ENCODE results near the gene C10orf90. TPM values are rescaled to one million over a fixed set of nuclear protein-coding genes. Genes with fewer than 3 reads are reported as not detected.

The C10orf90 gene
- total RNA-seq, 1 experiment from 2014 or later = 0.18 TPM

- no peak for DNase-seq
- peaks cover 5% of the 10 kb centered on the region for H3K4me1 ChIP-seq (ENCODE audit: insufficient read depth, low read length)
- H3K9ac ChIP-seq (ENCODE audit: low read length) = no peak overlapping the region
- H3F3A ChIP-seq (ENCODE audit: low read length, unreplicated experiment) = no peaks in the 10 kb centered on the region
- no peaks in the 10 kb centered on the region for H3K9me3 ChIP-seq (ENCODE audit: low read length)
- no peak overlapping the region for H3K4me3 ChIP-seq (ENCODE audit: low read length)
- H3K27me3 ChIP-seq (ENCODE audit: low read length) = no peaks in the 10 kb centered on the region
- H2AFZ ChIP-seq (ENCODE audit: low read length) = no peak overlapping the region
- CTCF ChIA-PET = no interaction called here
- no peak overlapping the region for H3K4me2 ChIP-seq (ENCODE audit: low read length)
- H3K36me3 ChIP-seq (ENCODE audit: low read depth, low read length) = no peaks in the 10 kb centered on the region
- intact Hi-C loops (cut with micrococcal nuclease) = no loop called here
- no peak for ATAC-seq
- no peaks in the 10 kb centered on the region for H3K9me2 ChIP-seq (replicated peaks; ENCODE audit: low read length)
- TF ChIP-seq EZH2phosphoT487 (IDR thresholded peaks at IDR 0.05; ENCODE audit: borderline replicate concordance, low read length) (no peak), CTCF (conservative IDR thresholded peaks at IDR 0.05; ENCODE audit: low read depth, low read length) (no peak), EZH2 (IDR thresholded peaks at IDR 0.05; ENCODE audit: low read length, unreplicated experiment) (no peak)
- H3K27ac ChIP-seq (ENCODE audit: low read length) = no peak overlapping the region
- no peaks in the 10 kb centered on the region for H3K79me2 ChIP-seq (ENCODE audit: low read length)
- POLR2A ChIA-PET (ENCODE audit: unreplicated experiment) = no interaction called here
- no peaks in the 10 kb centered on the region for H4K20me1 ChIP-seq (ENCODE audit: low read length)
- BruUV-seq (replicated peaks) = no TSS peak
These were observed 19.0 kb upstream of the C10orf90 start for GRCh38 chr10:126689461-126689994.

- Histone ChIP-seq H3F3A (ENCODE audit: low read length, unreplicated experiment) (no peaks in the 10 kb centered on the region), H3K27ac (ENCODE audit: low read length) (no peak overlapping the region), H3K4me3 (ENCODE audit: low read length) (no peak overlapping the region), H3K9ac (ENCODE audit: low read length) (no peak overlapping the region), H4K20me1 (ENCODE audit: low read length) (no peaks in the 10 kb centered on the region), H3K36me3 (ENCODE audit: low read depth, low read length) (no peaks in the 10 kb centered on the region), H3K9me2 (replicated peaks; ENCODE audit: low read length) (no peaks in the 10 kb centered on the region), H3K27me3 (ENCODE audit: low read length) (no peaks in the 10 kb centered on the region), H2AFZ (ENCODE audit: low read length) (no peak overlapping the region), H3K4me2 (ENCODE audit: low read length) (no peak overlapping the region), H3K79me2 (ENCODE audit: low read length) (no peaks in the 10 kb centered on the region), H3K9me3 (ENCODE audit: low read length) (no peaks in the 10 kb centered on the region), H3K4me1 (ENCODE audit: insufficient read depth, low read length) (peaks cover 10% of the 10 kb centered on the region)
- intact Hi-C loops (cut with micrococcal nuclease) = no loop called here
- BruUV-seq (replicated peaks) = no TSS peak
- ATAC-seq = no peak
- ChIA-PET POLR2A (ENCODE audit: unreplicated experiment) (no interaction called here), CTCF (no interaction called here)
- TF ChIP-seq EZH2phosphoT487 (IDR thresholded peaks at IDR 0.05; ENCODE audit: borderline replicate concordance, low read length) (no peak), EZH2 (IDR thresholded peaks at IDR 0.05; ENCODE audit: low read length, unreplicated experiment) (no peak), CTCF (conservative IDR thresholded peaks at IDR 0.05; ENCODE audit: low read depth, low read length) (no peak)
- no peak for DNase-seq
These were observed 16.7 kb upstream of the C10orf90 start for GRCh38 chr10:126687121-126687606.

GRCh38 chr10:126686719-126687118, 16.2 kb upstream of the C10orf90 start:
- no peak overlapping the region for H3K9ac ChIP-seq (ENCODE audit: low read length)
- ChIA-PET POLR2A (ENCODE audit: unreplicated experiment) (no interaction called here), CTCF (no interaction called here)
- H3K36me3 ChIP-seq (ENCODE audit: low read depth, low read length) = no peaks in the 10 kb centered on the region
- ATAC-seq (no peak), DNase-seq (no peak)
- no peak overlapping the region for H3K4me2 ChIP-seq (ENCODE audit: low read length)
- H4K20me1 ChIP-seq (ENCODE audit: low read length) = no peaks in the 10 kb centered on the region
- no peaks in the 10 kb centered on the region for H3F3A ChIP-seq (ENCODE audit: low read length, unreplicated experiment)
- peaks cover 10% of the 10 kb centered on the region for H3K4me1 ChIP-seq (ENCODE audit: insufficient read depth, low read length)
- no peaks in the 10 kb centered on the region for H3K9me2 ChIP-seq (replicated peaks; ENCODE audit: low read length)
- H2AFZ ChIP-seq (ENCODE audit: low read length) = no peak overlapping the region
- H3K4me3 ChIP-seq (ENCODE audit: low read length) = no peak overlapping the region
- TF ChIP-seq EZH2phosphoT487 (IDR thresholded peaks at IDR 0.05; ENCODE audit: borderline replicate concordance, low read length) (no peak), CTCF (conservative IDR thresholded peaks at IDR 0.05; ENCODE audit: low read depth, low read length) (no peak), EZH2 (IDR thresholded peaks at IDR 0.05; ENCODE audit: low read length, unreplicated experiment) (no peak)
- H3K27ac ChIP-seq (ENCODE audit: low read length) = no peak overlapping the region
- no peaks in the 10 kb centered on the region for H3K79me2 ChIP-seq (ENCODE audit: low read length)
- intact Hi-C loops (cut with micrococcal nuclease) = no loop called here
- no TSS peak for BruUV-seq (replicated peaks)
- no peaks in the 10 kb centered on the region for H3K9me3 ChIP-seq (ENCODE audit: low read length)
- H3K27me3 ChIP-seq (ENCODE audit: low read length) = no peaks in the 10 kb centered on the region
